GM18870 (cell line): Measurements from ENCODE around the gene TMEM250.

ENCODE experiments used
- ATAC-seq: cut with Tn5 transposase; IDR thresholded peaks from one replicate; pipeline ENCODE4 v1.9.1; 2021; ENCODE audit warnings: moderate library complexity; ENCODE audit not compliant: unreplicated experiment

TMEM250 gene

GRCh38 chr9:136147890-136148714 lies 29.4 kb upstream of the TMEM250 start:
- no peak for ATAC-seq

DNA sequence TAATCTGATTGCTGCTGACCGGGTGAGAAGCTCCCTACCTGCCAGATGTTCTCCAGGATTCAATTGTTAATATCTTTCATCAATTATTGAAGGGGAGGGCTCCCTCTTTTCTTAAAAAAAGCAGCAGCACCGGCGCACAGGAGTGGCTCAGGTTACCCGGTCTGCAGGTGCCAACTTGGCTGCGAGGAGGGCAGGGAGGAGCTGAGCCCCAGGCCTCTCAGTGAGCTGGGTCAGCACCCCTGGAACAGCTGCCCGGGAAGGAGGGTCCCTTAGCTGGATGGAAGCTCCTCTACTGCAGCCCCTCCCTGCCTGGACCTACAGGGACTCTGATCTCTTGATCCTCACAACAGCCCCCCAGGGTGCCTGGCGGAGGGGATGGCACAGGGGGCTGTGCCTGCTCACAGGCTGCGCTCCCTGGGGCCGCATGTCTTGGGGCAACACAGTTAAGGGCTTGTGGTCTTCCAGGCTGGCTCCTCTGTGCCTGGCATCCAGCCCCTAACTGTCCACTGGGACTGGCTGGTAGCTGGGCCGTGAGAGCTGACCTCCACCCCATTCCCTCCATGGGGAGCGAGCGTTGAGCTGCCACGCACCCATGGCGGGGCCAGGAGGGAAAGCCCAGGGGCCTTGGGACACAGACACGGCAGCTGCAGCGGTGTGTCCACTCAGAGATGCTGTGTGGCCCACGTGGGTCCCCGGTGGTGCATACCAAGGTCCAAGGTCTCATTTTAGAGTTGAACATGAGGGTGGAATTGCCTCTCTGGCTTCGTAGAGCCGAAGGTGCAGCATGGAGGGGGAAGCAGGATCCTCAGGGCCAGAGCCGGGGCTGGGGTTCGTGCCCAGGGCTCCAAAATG lies 28.6 kb upstream of the TMEM250 start:
- ATAC-seq = no peak

GRCh38 chr9:136146126-136147037 lies 27.7 kb upstream of the TMEM250 start:
- ATAC-seq = no peak

- no peak for ATAC-seq
These were observed 26.9 kb upstream of the TMEM250 start for GRCh38 chr9:136145580-136145979.

DNA sequence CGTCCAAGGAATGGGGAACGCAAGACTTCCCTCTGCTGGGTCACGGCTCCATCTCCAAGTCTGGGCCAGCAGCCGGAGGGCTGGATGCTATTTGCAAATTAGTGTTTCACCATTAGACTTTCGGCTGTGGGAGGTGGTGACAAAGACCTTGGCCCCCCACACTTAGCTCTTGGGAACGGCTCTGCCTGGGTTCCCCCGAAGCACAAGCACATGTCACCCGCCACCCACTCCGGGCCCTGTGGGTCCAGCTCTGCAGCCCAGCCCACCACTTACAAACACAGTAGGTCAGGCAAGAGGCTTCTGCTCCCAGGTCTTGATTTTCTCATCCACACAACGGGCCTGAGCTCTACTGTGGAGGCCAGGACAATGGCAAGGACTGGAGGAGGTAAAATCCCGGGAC lies 25.8 kb upstream of the TMEM250 start:
- no peak for ATAC-seq

DNA sequence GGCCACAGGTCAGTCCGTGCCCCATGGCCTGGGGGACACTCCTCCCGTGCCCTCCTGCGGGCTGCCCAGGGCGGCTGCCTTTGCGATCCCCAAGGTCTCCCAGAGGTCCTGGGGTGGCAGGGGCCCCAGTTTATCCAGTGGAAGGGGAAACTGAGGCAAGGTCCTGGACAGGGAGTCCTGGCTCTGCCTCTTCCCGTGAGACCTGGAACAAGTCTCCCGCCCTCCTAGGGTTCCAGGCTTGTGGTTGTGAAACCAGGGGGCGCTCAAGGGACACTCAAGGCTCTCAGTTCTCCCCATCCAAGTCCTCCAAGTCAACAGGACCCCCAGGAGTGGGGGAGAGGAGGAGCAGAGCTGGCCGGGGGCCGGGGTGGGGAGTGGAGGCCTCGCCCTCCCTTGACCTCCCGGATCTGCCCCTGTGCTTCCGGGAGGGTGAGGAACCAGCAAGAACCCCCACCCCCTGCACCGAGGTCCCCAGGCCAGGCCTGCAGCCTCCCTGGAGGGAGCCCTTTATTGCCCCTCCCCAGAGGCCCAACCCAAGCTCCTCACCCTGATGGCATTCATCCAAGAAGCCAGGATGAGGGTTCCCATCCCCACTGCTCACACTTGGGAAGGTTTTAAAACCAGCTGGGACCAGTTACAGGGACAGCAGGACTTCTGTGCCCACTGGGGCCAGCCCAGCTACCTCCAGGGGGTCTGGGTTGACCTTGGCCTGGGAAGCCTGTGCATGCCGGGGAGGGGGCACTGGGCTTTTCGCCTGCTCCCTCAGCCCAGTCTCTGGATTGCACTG lies 24.7 kb upstream of the TMEM250 start:
- no peak for ATAC-seq

DNA sequence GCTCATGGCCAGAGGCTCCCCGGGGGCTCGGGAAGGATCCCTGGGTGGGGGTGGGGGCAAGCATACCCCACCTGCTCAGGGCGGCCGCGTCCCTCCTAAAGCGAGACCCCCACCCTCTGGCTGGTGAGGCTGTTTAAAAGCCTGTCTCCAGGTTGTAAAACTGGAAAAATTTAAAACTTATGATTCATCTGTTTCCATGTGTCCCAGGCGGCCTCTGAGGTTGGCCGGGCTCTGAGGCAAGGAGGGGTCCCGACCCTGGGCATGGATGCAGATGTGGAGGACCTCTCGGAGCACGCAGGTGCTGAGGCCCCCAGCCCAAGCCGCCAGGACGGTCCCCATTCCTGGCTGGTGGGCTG lies 24.2 kb upstream of the TMEM250 start:
- ATAC-seq = no peak

GRCh38 chr9:136142414-136142796 lies 23.7 kb upstream of the TMEM250 start:
- no peak for ATAC-seq

GRCh38 chr9:136141682-136142413 lies 23.2 kb upstream of the TMEM250 start:
- no peak for ATAC-seq

DNA sequence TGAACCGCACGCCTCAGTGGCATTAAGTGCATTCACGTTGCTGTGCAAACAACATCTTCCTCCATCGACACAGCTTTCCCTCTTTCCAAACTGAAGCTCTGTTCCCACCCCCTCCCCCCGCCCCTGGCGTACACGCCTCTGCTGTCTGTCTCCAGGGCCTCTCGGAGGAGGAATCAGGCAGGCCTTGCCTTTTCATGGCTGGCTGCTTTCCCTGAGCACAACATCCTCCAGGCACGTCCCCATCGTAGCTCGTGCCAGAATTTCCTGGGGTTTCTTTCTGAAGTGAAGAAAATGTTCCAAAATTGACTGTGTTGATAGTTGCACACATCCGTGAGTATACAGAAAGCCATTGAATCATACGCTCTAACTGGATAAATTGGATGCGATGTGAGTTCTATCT lies 22.3 kb upstream of the TMEM250 start:
- no peak for ATAC-seq

DNA sequence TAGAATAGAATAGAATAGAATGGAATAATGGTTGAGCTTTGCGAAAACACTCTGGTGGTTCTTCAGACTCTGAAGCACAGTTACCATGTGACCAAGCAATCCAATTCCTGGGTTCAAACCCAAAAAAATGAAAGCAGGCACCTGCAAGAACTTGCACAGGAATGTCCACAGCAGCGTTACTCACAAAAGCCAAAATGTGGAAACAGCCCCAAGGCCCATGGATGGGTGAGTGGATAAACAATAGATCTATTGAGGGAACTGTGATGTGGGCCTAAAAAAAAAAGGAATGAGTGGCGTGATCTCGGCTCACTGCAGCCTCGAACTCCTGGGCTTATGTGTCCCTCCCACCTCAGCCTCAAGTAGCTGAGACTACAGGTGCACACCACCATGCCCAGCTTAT lies 21.4 kb upstream of the TMEM250 start:
- no peak for ATAC-seq

- ATAC-seq = no peak
These were observed 19.9 kb upstream of the TMEM250 start for GRCh38 chr9:136138566-136138965.

- no peak for ATAC-seq
These were observed 18.9 kb upstream of the TMEM250 start for GRCh38 chr9:136137321-136138265.

DNA sequence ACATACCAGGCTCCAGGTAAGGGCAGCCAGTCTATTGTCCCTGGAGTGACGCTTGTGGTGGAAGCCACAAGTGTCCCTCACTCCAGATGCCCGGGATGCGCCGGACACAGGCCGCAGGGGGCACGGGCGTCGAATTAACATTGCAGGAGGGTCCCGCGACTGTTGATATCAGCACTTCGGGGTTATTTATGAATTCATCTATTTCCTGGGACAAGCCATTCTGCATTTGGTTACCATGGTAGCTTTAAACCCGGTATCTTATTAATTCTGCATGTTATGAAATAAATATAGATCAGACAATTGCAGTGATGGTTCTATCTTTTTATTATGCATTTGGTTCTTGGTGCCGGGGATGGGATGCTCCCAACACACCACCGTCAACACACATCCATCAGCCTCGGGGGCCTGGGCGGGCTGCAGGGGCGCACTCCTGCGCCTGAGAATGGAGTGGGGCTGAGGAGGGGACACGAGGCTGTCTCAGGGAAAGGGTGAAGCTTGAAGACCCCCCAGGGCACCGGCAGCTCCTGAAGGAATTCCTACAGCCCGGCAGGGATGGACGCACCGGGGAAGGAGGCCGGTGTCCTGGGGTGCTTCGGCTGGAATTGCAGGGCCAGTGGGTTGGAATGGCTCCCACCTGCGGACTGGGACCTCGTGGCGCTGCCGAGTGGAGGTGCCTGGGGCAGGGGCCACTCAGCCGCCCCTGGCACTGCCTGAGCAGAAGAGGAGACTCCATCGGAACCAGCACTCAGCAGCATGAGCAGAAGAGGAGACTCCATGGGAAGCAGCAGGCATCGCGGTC lies 17.7 kb upstream of the TMEM250 start:
- ATAC-seq = no peak

DNA sequence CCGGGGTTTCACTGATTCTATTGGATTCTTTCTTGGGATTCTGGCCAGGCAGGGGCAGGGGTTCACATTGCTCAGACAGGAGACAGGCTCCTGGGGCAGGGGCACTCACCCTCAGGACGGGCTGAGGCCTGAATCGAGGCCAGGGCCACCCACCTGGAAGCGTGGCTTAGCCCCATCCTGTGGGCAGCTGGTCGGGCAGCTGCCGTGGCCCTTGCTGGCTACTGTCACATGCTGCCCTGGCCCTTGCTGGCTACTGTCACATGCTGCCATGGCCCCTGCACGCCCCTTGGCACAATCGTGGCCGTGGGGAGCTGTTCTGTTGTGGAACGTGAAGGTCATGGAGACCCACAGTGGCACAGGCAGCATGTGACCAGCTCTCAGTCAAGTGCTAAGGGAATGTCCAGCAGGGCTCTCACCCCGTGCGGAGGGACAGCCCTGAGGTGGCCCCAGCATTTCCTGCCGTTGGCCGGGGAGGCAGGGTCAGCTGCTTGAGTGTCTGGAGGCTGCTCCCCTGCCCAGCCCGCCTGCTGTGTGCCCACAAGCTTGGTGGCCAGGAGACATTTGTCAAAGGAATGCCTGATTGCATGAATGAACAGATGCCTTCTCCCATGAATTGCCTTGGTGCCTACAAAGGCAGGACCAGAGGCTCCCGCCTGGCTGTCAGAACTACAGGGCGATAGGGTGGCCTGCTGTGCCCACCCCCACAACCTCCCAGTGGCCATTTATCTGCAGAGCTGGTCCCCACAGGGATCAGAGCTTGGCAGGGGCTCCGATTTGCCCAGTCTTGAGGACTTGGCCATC lies 16.9 kb upstream of the TMEM250 start:
- ATAC-seq = no peak

DNA sequence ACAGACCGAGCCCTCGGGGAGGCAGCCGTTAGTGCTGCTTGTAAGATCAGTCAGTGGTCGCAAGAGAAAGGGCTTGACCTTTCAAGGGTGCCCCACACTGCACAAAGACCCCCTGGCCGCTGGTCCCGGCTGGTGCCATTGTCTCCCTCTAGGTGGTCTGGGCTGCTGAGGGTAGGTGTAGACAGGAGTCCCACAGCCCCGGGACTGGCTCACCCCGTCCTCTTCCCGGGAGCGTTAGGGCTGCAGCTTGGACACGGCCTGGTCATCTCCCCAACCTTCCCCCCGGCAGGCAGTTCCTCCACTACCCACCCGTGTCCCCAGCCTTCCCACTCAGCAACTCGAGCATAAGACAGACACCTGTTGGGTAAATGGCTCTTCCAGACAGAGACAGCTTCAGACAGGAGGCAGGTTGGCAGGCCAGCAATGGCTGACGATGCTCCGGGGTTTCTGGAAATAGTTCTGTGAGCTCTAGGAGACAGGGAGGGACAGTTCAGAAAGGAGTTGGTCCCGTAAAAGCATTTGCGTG lies 15.3 kb upstream of the TMEM250 start:
- no peak for ATAC-seq
